Measurements from ENCODE around the gene CEP170B. TPM values are rescaled to one million over a fixed set of nuclear protein-coding genes. Genes with fewer than 3 reads are reported as not detected.

Gene CEP170B
- total and polyA plus RNA-seq, 2 of the 8 experiments (the other 6 are each of a cell fraction or from before 2014, with no cell fraction given) = 9.1 to 33.8 TPM

DNA sequence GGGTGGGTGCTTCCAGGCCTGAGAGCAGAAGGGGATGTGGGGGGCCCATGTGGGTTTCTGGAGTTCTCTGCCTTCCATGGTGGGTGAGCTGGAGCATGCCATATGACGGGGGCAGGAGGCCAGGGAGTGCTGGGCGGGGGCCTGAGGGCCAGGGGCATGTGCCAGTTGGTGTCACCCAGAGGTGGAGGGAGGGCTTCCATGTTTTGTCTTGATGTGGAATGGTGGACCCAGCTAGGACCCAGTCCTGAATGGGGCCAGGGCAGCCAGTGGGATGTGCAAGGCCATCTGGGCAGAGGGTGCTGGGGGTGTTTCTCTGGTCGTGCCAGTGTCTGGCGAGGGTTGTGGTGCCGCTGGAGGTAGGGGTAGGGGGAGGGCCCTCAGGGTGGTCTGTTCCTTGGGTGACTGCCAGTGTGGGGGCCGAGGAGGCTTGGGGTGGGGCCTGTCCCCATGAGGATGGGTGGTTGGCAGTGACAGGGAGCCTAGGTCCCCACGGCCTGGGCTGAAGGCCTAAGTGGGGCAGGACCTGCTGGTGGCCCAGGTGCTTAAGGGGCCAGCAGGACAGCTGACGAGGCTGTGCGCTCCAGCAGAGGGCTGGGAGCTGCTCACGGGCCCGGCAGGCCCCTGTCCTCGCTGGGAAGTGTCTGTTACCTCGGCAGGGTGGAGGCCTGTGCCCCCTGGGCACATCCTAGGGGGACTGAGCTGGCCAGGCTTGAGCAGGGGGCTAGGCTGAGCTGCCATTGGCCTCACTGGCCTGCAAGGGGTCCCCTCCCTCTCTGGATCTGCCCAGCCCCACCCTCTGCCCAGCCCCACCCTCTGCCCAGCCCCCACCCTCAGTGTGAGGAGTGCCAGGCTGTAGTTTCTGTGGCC lies 26.8 kb downstream of the CEP170B start (continued):
- TF ChIP-seq, protein P1, sequence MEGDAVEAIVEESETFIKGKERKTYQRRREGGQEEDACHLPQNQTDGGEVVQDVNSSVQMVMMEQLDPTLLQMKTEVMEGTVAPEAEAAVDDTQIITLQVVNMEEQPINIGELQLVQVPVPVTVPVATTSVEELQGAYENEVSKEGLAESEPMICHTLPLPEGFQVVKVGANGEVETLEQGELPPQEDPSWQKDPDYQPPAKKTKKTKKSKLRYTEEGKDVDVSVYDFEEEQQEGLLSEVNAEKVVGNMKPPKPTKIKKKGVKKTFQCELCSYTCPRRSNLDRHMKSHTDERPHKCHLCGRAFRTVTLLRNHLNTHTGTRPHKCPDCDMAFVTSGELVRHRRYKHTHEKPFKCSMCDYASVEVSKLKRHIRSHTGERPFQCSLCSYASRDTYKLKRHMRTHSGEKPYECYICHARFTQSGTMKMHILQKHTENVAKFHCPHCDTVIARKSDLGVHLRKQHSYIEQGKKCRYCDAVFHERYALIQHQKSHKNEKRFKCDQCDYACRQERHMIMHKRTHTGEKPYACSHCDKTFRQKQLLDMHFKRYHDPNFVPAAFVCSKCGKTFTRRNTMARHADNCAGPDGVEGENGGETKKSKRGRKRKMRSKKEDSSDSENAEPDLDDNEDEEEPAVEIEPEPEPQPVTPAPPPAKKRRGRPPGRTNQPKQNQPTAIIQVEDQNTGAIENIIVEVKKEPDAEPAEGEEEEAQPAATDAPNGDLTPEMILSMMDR (IDR thresholded peaks at IDR 0.05; ENCODE audit: control extremely low read depth in 1 of 3, insufficient read depth in 1 of 3, low read depth in 1 of 3, low read length in 3 of 3) = no peak
- no peak for TF ChIP-seq KDM5A (IDR thresholded peaks at IDR 0.05; ENCODE audit: low read length)

All from H1 (cell line).